Measurements from ENCODE around the gene KCNA10.

KCNA10 gene

DNA sequence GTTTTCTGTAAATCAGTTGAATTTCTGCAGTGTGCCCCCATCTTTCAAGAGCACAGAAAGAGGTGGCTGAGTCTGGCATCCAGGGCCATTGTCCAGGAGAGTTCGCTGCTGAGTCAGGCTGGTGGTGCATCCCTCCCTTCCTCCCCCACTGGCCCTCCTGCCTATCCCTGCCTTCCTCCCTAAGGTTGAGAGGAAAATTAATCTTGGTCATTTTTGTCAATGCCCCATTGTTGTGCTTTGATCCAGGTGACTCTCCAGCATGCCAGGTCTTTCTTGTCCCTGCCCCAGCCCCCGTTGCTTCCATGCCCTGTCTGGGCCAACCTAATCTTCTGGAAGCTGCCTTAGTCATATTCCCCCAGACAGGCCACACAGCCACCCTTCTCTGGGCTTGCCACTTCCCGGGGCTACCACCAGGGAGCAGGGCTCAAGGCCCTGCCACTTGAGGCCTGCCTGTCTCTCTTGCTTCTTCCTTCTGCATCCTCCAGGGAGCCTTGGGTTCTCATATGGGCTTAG is 41.5 kb downstream of the KCNA10 start:
- DNase-seq (ENCODE audit: low spot score): no peak

DNA sequence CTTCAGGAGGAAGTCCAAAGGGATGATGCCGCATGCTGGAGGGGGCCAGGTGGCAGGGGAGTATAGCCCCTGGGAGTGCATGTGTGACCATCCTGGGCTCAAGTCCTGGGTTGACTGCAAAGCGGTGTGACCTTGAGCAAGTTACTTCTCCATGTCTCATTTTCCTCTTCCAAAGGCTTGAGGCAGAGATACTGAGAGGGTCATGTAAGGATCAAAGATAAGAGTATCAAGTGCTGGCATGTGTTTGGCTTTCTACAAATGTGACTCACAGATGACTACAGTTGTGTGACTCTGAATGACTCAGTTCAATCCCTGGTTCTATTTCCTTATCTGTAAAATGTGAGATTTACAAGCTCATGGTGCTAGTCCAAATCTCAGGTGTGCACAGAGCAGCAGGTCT is 41.9 kb downstream of the KCNA10 start:
- DNase-seq (ENCODE audit: low spot score): no peak

DNA sequence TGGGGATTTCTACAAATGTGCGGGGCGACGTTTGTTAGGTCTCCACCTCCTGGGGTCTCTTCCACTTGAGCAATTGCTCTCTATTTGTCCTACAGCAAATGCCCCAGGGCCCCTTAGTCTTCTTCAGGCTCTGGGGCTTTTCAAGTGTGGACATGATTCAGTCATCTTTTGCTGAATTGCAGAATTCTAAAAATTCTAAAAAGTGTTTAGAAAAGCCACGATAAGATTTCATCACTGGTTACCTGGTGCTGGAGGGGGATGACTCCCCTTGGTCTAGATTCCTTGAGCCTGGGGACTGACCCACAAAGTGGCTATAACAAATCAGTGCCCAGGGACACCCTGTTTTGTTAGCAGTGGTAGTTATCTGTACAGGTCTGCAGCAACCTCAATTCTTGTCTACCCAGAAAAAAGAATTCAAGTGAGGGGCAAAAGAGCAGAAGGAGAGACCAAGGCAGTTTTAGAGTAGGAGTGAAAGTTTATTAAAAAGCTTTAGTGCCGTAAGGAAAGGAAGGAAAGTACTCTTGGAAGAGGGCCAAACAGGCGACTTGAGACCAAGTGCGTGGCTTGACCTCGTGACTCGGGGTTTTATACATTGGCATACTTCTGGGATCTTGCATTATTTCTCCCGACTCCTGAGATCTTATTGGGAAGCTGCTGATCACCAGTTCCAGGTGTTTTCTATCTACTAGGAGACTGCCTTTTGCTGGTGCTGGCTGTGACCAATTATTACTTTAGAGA is 42.8 kb downstream of the KCNA10 start:
- DNase-seq (ENCODE audit: low spot score): no peak

DNA sequence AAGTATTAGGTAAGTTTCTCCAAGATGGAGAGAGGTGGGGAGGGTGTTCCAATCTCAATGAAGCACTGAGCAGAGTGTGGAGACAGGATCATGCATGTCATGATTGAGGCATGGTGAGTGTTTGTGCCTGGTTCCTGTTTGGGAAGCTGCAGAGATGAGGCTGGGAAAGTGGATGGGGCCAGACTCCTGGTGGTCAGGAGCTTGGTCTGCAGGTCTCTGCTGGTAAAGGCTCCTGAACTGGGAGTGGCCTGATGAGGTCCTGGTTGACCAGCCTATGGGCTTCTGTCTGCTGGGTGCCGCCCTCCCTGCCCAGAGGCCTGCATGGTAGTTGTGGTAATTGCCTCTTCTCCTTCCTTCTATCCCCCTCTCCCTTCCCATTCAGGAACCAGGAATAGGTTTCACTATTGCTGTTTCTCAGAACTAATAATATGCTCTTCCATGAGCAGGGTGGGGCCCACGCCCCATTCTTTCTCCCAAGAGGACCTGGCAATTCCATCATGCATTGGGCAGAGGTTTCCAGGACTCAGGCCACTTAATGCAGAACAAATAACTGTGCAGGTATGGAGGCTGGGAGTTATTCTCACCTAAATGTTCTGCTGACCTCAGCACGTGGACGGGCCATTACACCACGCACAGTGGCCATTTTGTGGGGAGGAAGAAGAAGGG is 43.5 kb downstream of the KCNA10 start:
- DNase-seq (ENCODE audit: low spot score): no peak

DNA sequence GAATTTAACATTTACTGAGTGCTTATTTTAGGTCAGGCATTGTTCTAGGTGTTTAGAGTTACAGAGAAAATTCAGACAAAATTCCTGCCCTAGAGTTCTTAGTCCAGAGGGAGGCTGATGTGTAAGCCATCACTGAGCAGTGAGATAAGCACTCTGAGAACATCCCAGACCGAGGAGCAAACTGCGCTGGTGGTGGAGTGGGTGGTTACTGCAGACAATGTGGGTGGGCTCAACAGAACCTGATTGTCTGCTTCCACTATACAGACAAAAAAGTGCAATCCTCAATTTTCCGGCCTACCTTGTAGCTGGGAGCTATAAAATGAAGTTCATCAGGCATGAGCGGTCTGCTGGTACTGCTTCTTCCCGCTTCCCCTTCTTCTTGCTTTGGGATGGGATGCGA is 44.5 kb downstream of the KCNA10 start:
- DNase-seq (ENCODE audit: low spot score): no peak

DNA sequence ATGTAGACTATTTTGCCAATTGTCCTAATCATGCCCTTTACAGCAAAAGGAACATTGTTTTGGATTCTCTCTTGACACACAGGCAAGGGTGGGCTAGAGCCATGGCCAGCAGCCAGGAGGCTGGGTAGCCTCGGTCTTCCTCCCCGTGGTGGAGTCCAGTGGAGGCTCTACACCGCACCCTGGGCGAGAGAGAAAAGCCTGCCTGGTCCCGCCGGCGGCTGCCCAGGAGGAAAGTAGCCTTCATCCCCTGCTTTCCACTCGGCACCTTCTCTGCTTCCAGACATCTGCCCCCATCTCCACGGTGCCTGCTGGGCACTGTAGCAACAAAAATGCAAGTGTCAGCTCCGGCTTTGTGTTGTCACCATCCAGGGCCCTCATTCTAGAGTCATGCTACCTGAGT is 46.4 kb downstream of the KCNA10 start:
- no peak for DNase-seq (ENCODE audit: low spot score)

DNA sequence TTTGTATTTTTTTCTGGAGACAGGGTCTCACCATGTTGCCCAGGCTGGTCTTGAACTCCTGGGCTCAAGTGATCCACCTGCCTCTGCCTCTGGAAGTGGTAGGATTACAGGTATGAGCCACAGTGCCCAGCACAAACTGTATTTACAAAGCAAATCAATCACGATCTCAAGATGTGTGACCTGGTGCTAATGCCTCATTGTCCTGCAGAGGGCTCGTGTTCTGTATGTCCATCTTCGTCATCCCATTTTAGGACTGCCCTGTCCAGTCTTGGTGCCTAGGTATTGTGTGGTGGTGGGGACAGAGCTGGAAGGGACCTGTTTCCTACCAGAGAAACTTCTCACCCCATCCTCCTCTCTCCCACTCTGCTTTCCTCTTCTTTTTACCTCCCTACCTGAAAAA is 47.8 kb downstream of the KCNA10 start:
- no peak for DNase-seq (ENCODE audit: low spot score)

Measured in putamen (tissue), 1 donor.